Spleen (tissue), 7 donors: ENCODE results near the gene GOSR2.

ENCODE experiments used
- CTCF ChIP-seq, 11 experiments: fragments of 200-600 bp in 7 of 11; fragments of 450-650 bp in 4 of 11; sonication (generic) in 4 of 11; IDR thresholded peaks in 8 of 11; conservative IDR thresholded peaks in 3 of 11; 1 replicate in 7 of 11; 2 replicates in 4 of 11; pipeline versions ENCODE4 v1.4.0 to v1.8.0; 2016 to 2021; ENCODE audit warnings: antibody characterized with exemption in 11 of 11, inconsistent platforms in 4 of 11, mild to moderate bottlenecking in 1 of 11
- POLR2A ChIP-seq, 3 donors: fragments of 450-650 bp; IDR thresholded peaks; one replicate each; pipeline ENCODE4 v1.5.1; 2017; ENCODE audit warnings: antibody characterized with exemption in 3 of 3, mild to moderate bottlenecking in 1 of 3
- POLR2AphosphoS5 ChIP-seq, 3 donors: sonication (generic); formaldehyde crosslinking; IDR thresholded peaks; one replicate each; pipeline ENCODE4 v1.5.1; 2017; ENCODE audit warnings: antibody characterized with exemption in 3 of 3
- donor health status: DM: no; HTN: no; CAD: no; lungs with moderate emphysema.
- donor health status: DM: no; HTN: no; CAD: no.
- donor health status: DM: no; HTN: no; CAD: no.

DNA sequence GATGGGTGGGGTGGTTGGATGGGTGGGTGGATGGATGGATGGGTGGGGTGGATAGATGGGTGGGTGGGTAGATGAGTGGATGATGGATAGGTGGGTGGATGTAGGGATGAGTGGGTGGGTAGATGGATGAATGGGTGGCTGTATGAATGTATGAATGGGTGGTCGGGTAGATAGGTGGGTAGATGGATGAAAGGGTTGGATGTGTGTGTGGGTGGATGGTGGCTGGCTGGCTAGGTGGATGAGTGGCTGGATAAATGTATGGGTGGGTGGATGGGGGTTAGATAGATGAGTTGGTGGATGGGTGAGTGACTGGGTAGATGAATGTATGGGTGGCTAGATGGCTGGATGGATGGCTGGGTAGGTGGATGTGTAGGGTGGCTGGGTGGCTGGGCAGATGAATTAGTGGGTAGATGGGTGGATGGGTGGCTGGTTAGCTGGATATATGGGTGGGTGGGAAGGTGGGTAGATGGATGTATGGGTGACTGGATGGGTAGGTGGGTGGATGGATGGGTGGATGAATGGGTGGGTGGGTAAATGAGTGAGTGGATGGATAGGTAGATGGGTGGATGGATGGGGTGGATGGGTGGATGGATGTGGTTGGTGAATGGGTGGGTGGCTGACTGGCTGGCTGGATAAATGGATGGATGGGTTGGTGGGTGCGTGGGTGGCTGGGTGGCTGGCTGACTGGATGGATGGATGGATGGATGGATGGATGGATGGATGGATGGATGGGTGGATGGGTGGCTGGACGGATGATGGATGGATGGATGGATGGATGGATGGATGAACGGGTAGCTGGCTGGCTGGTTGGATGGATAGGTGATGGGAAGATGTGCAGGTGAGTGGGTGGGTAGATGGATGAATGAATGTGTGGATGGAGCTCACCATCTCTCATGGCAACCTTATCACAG is 18.9 kb upstream of the GOSR2 start:
- no peak for TF ChIP-seq POLR2A (IDR thresholded peaks at IDR 0.05)
- TF ChIP-seq POLR2AphosphoS5 (IDR thresholded peaks at IDR 0.05), result no peak
- no peak for TF ChIP-seq CTCF (IDR thresholded peaks at IDR 0.05 in 8 of 11, conservative IDR thresholded peaks at IDR 0.05 in 3 of 11)
